WERI-Rb-1 (cell line): ENCODE measurements around the gene RPL39L.

Experiments used
- DNase-seq: peaks from one replicate; pipeline ENCODE4 v3.0.0-alpha.2; 2020
- H3K27ac ChIP-seq: fragments of 250-450 bp; sonication (Bioruptor Pico); 2 replicates; pipeline ENCODE4 v1.5.1; 2020; ENCODE audit warnings: mild to moderate bottlenecking, moderate library complexity
- H3K27me3 ChIP-seq: fragments of 250-450 bp; sonication (Bioruptor Pico); 2 replicates; pipeline ENCODE4 v1.5.1; 2021; ENCODE audit warnings: mild to moderate bottlenecking, low read depth, moderate library complexity; ENCODE audit not compliant: insufficient read depth, severe bottlenecking
- H3K36me3 ChIP-seq: fragments of 250-450 bp; sonication (Bioruptor Pico); 2 replicates; pipeline ENCODE4 v1.5.1; 2020; ENCODE audit warnings: mild to moderate bottlenecking, moderate library complexity
- H3K4me3 ChIP-seq: 2 replicates; pipeline ENCODE4 v1.5.1; 2011; ENCODE audit warnings: low read depth, mild to moderate bottlenecking, control low read depth, low read length
- H3K9me3 ChIP-seq: fragments of 250-450 bp; sonication (Bioruptor Pico); 2 replicates; pipeline ENCODE4 v1.5.1; 2021; ENCODE audit warnings: mild to moderate bottlenecking, moderate library complexity; ENCODE audit not compliant: severe bottlenecking
- CTCF ChIP-seq: IDR thresholded peaks from 2 replicates; pipeline ENCODE4 v1.5.1; 2011; ENCODE audit warnings: low read depth, mild to moderate bottlenecking, control low read depth, inconsistent platforms, low read length

RPL39L gene

DNA sequence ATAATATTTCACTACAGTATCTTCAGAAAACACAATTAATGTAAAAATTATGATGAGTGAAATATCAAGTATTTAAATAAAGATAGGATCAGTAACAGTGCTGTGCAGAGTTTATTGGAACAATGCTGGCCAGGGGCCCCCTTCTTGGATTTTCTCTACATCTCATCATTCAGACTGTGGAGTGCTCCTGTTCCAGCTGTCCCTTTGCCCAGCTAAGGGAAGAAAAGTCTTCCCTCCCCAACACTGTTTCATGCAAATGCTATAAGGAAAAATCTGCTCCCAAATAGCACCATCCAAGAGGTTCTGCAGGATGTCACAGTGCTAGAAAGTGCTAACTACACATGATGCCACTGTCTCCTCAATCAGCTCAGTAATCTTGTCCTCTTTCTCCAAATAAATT, 64.5 kb downstream of the RPL39L start:
- H3K36me3 ChIP-seq: peaks cover 19% of the 10 kb centered on the region
- no peaks in the 10 kb centered on the region for H3K9me3 ChIP-seq
- DNase-seq: no peak
- H3K27ac ChIP-seq: no peak overlapping the region
- no peak overlapping the region for H3K4me3 ChIP-seq
- no peaks in the 10 kb centered on the region for H3K27me3 ChIP-seq
- TF ChIP-seq CTCF: no peak

- DNase-seq: no peak
- no peaks in the 10 kb centered on the region for H3K9me3 ChIP-seq
- no peak overlapping the region for H3K4me3 ChIP-seq
- H3K27me3 ChIP-seq: no peaks in the 10 kb centered on the region
- H3K36me3 ChIP-seq: peaks cover 23% of the 10 kb centered on the region
- H3K27ac ChIP-seq: no peak overlapping the region
- no peak for TF ChIP-seq CTCF
Observed at GRCh38 chr3:187073581-187074098, 65.7 kb downstream of the RPL39L start.

GRCh38 chr3:187072511-187072910, 66.8 kb downstream of the RPL39L start:
- Histone ChIP-seq H3K4me3 (no peak overlapping the region), H3K36me3 (peaks cover 19% of the 10 kb centered on the region), H3K27ac (no peak overlapping the region), H3K9me3 (no peaks in the 10 kb centered on the region), H3K27me3 (no peaks in the 10 kb centered on the region)
- no peak for TF ChIP-seq CTCF
- DNase-seq: no peak

- TF ChIP-seq CTCF: no peak
- Histone ChIP-seq H3K4me3 (no peak overlapping the region), H3K27me3 (no peaks in the 10 kb centered on the region), H3K36me3 (peaks cover 16% of the 10 kb centered on the region), H3K27ac (no peak overlapping the region), H3K9me3 (no peaks in the 10 kb centered on the region)
- DNase-seq: no peak
Observed at GRCh38 chr3:187072102-187072501, 67.2 kb downstream of the RPL39L start.
